H1 (cell line): ENCODE data around the gene PRXL2B. TPM values are rescaled to one million over a fixed set of nuclear protein-coding genes. Genes with fewer than 3 reads are reported as not detected.

Experiments used
- TEAD4 ChIP-seq: IDR thresholded peaks from 2 replicates; pipeline ENCODE4 v1.6.1; 2012; ENCODE audit warnings: low read depth, low read length, inconsistent platforms, mixed read lengths
- polyA plus RNA-seq, 7 experiments: library from polyadenylated mRNA; depleted of rRNA in 3 of 7; stranded (reverse) in 5 of 7; unstranded in 2 of 7; fragments of >200 nt in 5 of 7; fragments of 200-250 nt in 2 of 7; gene quantifications; 1 replicate in 5 of 7; 2 replicates in 1 of 7; 4 replicates in 1 of 7; pipeline versions ENCODE4 v1.2.1 to v1.2.3, GENCODE V29; 2011 to 2013; ENCODE audit warnings: missing spikeins in 2 of 7, mixed read lengths in 2 of 7
- total RNA-seq: library from RNA; stranded (reverse); fragmentation: NEBNext Ultra II Directional; extraction: Animal tissue kit (Norgen Biotek cat#: 25700); gene quantifications from 2 replicates; pipeline ENCODE4 v1.2.1, GENCODE V29; 2021
- TF ChIP-seq, protein P1 (sequence below): IDR thresholded peaks from 2 replicates; pipeline ENCODE4 v1.6.1; 2012; ENCODE audit warnings: inconsistent platforms

Gene PRXL2B
- total and polyA plus RNA-seq, 2 of the 8 experiments (the other 6 are each of a cell fraction or from before 2014, with no cell fraction given), result 35.3 to 46.0 TPM

- TF ChIP-seq, protein P1, sequence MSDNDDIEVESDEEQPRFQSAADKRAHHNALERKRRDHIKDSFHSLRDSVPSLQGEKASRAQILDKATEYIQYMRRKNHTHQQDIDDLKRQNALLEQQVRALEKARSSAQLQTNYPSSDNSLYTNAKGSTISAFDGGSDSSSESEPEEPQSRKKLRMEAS, result no peak
- TF ChIP-seq TEAD4, result no peak
Measured at GRCh38 chr1:2555634-2556276, 30.8 kb upstream of the PRXL2B start (continued).
